ENCODE results near the gene PGM1.
"Not testable (repeated sequence)": the region's sequence is repeated elsewhere in the genome, so short reads cannot be mapped to it uniquely, and the experiment has no call there.

The PGM1 gene

DNA sequence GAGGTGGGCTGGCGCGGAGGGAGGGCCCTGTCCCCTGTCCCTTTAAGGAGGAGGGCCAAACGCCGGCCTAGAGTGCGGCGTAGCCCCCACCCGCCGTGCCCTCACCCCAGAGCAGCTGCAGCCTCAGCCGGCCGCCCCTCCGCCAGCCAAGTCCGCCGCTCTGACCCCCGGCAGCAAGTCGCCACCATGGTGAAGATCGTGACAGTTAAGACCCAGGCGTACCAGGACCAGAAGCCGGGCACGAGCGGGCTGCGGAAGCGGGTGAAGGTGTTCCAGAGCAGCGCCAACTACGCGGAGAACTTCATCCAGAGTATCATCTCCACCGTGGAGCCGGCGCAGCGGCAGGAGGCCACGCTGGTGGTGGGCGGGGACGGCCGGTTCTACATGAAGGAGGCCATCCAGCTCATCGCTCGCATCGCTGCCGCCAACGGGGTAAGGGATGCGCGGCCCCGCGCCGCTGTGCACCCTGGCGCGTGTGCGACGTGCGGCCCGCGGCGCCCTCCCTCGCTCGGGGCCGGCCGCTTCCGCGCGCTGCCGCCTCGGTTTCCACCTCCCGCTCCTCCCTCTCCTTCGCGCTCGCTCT is at the start of gene PGM1:
Gene PGM1, plus strand, starts transcription at position 109 of the 583 bp plus-strand sequence. Its CDS starts 78 bp downstream, at position 187.
- peak; percentile 42 to 71 (median 54) for DNase-seq

DNA sequence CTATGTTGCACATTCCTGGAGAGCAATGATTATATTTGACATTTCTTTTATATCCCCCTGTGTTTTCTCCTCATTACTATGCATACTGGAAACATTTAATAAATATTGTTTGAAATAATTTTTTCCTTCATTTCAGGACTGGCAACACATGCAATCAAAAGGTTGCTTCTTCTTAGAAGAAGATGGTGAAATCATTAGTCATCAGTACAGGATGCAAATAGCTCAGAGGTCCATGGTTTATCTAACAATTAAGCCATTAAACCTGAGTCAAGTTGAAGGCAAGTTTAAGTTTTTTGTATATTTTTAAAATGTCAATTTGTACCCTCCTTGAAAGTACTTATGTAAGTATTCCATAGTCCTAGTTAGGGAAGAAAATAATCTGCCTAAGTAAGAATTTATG is 47.4 kb upstream of the PGM1 start:
- DNase-seq, result no peak

DNA sequence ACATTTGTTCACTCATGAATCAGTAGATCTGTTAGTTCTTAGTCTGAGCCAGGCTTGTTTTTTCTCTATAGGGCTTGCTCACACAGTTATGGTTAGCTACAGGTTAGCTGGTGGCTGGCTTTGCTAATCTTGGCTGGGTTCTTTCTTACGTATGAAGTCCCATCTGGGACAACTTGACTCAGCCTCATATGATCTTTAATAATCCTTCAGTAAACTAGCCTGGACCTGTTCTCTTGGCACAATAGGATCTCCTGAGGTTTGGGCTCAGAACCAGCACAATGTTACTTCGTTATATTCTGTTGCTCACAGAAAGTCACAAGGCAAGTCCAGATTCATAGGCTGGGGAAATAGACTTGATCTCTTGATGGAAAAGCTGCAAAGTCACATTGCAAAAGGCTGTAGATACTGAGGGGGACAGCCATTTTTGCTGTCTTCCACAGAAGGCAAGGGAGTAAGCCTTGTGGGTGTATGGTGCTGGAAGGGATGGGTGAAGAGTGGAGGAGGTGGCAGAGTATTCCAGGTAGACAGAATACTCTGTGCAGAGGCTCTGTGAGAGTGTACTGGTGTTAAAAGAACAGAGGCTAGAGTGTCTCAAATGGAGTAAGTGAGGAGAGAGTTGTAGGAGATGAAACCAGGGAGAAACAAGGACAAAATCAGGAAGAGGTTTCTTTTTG is 45.5 kb upstream of the PGM1 start:
- no peak for DNase-seq

DNA sequence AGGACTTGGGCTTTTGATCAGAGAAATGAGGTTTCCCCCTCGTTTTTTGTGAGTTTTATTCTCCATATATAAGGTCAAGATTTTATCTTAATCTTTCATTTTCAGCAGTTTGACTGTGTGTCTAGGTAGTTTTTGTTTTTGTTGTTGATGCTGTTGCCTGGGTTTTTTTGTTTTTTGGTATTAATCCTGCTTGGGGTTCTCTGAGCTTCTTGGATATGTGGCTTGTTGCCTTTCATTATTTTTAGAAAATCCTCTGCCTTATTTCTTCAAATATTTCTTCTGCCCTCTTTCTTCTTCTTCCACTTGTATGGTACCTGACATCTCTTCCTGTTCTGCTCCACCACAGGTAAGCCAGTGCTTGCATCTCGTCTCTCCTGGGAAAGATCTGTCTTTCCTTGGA is 44.9 kb upstream of the PGM1 start:
- DNase-seq, result no peak

DNA sequence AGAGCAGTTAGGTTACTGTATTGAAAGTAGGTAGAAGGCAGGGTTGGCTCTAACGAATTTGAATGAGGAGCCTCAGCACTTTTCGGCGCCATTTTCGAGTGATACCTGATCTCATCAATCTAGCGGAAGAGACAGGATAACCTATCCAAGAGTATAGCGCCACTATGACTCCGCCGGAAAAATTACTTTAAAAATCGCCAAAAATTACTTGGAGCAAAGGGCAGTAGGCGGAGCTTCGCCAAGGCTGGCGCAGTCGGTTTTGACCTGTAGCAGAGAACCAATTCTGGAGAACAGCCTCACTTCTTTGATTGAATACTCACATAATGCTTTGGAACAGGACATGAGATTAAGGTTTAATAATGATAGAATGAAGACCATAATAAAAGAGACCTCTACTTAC is 44.3 kb upstream of the PGM1 start:
- no peak for DNase-seq

DNA sequence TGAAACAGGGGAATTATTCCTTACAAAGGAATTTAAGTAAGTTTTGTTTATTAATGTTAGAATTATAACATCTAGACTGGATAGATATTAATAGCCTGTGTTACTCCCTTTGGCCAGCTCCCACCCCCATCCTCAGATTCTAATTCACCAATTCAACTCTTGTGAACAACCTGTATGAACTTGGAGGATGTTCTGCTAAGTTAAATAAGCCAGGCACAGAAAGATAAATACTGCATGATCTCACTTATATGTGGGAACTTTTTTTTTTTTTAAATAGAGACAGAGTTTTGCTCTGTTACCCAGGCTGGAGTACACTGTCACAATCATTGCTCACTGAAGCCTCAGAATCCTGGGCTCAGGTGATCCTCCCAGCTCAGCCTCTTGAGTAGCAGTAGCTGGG is 37.7 kb upstream of the PGM1 start:
- DNase-seq, result no peak

DNA sequence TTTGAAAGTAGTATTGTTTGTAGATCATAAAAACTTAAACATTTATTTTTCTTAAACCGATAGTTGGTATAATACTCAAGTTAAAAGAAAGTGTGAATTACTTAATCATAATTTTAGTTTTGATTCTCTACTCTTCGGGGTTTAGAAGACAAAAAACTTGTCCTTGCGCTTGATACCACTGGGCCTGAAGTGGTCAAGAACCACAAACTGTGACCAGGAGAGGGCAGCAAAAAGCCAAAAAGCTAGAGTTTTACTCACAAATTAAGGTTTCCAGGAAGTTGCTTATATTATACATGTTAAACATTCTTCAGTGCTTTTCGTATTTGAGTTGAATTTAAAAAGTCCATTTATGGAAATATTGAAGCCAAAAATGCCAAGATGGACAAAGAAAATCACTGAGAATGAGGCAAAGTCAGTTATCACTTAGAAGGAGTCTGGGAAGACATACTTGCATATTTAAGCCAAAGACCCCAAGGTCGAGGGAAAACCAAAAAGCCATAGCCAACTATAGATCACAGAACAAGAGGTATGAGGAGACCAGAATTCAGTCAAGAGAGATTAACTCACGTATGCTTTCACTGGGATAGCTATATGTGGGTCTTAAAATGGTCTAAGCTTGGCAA is 35.7 kb upstream of the PGM1 start:
- DNase-seq, result no peak

DNA sequence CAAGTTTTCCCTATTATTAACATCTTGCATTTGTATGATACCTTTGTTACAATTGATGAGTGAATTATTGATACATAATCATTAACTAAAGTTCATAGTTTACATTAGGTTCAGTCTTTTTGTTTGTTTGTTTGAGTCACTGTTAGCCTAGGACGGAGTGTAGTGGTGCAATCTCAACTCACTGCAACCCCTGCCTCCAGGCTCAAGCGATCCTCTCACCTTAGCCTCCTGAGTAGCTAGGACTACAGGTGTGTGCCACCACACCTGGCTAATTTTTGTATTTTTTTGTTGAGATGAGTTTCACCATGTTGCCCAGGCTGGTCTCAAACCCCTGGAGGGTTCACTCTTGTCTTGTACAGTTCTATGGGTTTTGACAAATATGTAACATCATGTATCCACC is 33.9 kb upstream of the PGM1 start:
- DNase-seq, result no peak

DNA sequence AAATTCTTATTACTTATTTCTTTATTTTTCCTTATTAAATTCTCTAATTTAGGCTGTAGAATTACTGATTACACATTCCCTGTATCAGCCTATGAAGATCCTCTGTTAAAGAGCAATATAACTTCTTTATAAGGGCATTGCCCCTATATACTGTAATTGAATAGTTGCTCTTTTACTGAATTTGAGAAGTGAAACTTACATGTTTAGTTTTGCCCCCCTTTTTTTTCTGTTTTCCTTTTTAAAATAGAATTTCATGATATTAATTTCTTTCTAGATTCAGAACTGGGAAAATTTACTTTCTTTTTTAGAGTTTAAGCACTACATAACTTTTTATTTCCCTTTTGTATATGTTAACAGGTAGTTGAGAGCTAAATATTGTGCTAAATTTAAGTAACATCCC is 29.5 kb upstream of the PGM1 start:
- DNase-seq, result no peak

DNA sequence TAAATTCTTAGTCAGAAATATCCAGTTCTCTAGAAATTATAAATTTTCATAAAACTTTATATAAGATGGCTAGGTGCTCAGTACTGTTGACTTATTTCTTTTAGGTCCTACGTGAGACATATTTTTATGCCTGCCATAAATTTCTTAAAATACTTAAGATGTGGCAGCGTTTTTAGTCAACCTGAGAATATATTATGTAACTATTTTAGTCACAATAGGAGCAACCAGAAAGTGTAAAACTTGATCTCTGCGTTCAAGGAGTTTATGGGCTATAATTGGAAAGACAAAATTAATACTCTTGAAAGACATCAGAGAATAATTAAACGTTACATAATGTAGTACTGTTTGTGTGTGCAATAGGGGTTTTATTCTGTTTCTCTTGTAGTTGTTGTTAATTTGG is 24.1 kb upstream of the PGM1 start:
- no peak for DNase-seq

DNA sequence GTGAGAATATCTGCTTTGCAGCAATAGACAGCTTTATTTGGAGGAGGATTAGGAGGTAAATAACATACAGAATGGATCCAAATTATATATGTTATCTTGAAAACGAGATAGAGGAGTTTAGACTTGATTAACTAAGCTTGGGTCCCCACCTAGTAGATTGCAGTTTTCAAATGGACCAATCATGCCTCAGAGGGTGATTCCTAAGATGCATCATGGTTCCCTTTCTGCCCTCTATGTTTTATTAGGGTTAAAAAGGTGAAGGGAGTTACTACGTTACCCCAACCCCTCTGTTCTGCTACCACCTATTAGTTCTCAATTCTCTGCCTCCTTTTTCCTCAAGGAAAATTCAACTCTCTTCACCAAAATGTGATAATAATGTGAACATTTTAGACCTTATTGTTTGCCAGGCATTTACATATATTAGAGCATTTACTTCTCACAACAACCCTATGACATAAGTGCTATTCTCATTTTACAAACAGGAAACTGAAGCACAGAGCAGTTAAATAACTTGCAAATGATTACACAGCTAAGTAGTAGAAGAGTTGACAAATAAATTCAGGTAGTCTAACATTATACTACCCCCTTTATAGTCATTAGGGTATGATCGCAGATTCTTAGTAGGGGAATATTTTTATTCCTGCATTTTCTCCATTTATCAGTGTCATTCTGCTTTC is 23.4 kb upstream of the PGM1 start:
- no peak for DNase-seq

DNA sequence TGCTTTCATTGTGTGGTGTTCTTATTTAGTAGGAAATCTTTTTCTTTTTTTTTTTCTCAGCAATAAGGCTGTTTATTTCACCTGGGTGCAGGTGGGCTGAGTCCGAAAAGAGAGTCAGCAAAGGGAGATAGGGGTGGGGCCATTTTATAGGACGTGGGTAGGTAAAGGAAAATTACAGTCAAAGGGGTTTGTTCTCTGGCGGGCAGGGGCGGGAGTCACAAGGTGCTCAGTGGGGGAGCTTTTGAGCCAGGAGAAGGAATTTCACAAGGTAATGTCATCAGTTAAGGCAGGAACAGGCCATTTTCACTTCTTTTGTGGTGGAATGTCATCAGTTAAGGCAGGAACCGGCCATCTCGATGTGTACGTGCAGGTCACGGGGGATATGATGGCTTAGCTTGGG is 20.5 kb upstream of the PGM1 start:
- not testable (repeated sequence) for DNase-seq

DNA sequence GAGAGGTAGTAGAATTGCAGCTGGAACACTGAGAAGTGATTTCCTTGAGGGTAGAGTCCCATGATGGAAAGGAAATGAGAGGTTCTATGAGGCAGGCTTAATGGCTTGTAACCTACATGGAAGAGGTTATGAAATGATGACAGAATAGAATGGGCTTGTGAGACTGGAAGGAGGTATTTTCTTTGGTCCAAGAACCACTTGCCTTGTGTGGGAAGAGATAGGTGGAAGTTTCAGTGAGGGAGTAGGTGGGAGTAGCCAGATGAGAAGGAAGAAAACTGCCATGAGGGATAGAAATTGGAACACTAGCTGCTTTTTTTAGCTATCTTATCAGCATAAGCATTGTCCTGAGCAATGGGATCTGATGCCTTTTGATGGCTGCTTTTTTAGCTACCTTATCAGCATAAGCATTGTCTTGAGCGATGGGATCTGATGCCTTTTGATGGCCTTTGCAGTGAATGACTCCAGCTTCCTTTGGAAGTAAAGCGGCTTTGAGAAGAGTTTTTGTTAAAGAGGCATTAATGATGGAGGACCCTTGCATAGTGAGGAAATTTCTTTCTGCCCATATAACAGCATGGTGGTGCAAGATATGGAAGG is 18.9 kb upstream of the PGM1 start:
- not testable (repeated sequence) for DNase-seq

DNA sequence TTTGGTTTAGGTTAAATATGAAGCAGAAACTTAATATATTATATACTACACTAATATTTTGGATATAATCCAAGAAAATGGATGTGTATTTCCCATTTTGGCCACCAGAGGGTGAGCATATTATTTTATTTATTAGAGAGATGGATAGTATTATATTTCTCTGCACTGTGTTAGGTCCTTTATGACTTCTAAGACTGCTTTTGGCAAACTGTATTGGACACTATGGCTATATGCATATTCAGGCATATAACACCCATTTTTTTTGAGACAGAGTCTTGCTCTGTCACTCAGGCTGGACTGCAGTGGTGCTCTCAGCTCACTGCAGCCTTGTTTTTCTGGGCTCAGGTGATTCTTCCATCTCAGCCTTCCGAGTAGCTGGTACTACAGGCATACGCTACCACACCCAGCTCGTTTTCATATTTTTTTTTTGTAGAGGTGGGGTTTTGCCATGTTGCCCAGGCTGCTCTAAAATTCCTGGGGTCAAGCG is 17.8 kb upstream of the PGM1 start:
- DNase-seq, result no peak

DNA sequence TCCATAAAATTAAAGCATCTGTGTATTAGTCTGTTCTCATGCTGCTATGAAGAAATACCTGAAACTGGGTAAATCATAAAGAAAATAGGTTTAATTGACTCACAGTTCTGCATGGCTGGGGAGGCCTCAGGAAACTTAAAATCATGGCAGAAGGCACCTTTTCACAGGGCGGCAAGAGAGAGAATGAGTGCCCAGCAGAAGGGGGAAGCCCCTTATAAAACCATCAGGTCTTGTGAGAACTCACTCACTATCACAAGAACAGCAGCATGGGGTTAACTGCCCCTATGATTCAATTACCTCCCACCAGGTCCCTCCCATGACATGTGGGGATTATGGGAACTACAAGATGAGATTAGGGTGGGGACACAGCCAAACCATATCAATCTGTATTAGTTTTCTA is 6.9 kb upstream of the PGM1 start:
- not testable (repeated sequence) for DNase-seq

DNA sequence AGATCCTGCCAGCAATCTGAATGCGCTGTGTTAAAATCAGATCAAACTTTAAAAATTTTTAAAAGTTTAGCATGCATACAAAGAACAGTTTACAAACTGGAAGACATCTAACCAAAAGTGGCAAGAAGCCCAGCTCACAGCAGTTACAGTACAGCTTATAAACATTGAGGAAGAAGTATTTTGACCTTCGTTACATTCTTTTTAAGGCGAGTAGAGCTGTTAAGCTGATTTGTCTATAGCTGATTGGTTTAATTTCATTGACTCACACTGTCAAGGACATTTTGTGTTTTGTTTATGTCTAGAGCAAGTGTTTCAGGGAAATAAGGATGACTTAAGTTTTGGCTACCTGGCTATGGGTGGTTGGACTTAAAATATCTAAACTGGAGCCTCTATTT is 3.0 kb upstream of the PGM1 start:
- no peak for DNase-seq

DNA sequence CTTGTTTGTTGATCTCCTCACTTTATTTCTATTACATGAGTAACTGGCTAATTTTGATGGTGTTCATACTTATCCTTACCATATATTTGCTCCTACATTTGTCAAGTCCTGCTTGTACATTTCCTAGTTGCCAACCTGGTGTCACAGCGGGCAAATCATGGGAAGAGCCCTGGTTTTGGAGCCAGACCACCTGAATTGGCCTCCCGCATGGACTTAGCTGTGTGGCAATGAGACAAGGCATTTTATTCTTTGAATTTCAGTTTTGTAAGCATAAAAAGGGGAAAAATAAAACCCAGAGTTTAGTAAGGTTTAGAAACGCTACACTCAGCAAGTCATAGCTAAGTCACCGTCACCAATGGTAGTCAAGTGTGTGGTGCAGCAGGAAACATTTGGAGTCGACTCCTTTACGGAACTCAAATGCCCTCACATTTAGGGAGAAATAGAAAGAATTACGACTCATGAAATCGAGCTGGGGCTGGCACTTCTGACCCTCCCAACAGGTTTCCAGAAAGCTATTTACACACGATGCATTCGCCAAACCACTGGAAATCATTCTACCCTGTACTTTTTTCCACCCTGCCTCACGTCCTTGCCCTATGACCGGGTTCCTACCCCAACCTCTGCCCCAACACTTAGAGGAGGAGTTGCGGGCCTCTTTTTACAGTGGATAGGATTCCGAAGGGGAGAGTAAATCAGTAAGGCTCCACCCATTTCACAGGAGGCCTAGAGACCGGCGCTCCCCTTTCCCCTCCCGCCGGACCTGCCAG is 492 bp upstream of the PGM1 start:
- no peak for DNase-seq

DNA sequence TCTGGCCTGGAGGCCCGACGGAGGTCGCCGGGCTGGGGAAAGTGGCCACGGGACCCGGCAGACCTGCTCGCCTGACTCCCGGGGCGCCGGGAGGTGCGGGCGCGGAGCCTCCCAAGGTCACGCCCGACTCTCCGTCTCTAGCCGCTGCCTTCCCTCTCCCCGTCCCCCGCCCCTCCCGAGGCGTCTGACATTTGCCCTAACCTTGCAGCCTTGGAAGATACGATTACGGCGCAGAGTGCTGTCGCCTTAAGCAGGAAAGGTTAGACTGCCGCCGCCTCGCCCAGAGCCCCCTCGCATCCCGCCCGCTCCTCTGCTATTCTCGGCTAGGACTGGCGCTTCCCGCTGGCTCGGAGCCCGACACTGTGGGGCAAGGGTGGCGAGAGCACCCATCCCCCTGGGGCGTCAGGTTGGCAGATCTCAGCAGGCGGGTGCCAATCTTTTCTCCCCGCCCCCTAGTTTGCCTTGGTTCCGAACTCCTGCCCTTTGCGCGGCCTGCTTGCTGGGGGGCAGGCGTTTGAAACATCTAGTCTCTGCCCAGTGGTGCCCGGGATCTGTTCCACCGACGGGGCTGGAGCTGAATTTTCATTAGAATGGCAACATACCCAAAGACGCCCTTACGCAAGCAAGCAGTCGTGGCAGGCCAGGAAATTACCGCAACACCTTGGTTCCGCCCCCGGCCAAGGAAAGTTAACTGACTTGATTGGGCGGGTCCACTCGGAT is 835 bp downstream of the PGM1 start:
- DNase-seq, result peak; percentile 37 to 64 (median 50)

DNA sequence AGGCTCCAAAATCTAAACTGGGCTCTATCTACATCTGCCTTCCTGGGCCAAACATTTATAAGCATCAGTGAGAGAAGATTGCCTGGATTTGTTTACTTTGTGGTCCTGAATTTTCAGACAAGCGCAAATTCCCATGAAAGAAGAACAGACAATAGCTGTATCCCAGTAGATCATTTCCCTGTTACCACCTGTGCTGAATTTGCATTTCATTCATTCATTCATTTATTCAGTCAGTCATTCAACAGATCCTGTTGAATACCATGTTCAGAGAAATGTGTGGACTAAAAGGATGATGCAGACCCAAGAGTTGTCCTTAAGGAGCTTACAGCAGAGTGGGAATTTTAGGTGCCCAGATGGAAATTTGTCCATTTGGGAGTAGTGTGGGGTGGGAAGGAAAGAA is 2.2 kb downstream of the PGM1 start:
- DNase-seq, result no peak

DNA sequence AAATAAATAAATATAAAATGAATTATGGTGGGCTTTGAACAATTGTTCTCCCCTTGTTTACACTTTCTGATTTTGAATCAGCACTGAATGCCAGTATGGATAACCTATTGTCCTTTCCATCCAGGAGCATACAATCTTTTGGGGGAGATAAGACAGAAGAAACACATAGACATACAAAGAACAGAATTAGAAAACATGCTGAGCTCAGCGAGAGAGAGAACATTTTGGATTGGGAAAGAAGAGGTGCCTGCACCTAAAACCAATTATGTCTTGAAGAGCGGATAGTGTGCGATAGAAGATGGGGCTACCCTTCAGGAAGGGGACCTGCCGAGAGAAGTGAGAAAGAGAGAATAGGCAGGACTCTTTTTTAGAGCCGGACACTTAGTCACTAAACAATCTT is 6.6 kb downstream of the PGM1 start:
- no peak for DNase-seq

DNA sequence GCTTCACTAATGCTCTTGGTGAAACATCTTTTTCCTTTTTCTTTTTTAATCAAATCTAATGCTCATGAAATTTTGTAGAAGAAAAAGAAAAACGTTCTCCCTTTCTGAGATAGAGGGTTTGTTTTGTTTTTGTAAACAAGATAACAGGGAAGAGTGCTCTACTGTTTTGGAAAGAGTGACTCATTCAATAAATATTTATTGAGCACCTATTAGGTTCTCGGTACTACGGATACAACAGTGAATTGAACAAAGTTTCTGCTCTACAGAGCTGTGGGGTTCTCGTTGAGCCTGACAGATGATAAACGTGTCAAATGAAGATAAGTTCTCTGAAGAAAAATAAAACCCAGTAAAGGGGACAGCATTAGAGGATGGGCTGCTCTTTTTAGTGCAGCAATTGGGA is 7.0 kb downstream of the PGM1 start:
- DNase-seq, result no peak

DNA sequence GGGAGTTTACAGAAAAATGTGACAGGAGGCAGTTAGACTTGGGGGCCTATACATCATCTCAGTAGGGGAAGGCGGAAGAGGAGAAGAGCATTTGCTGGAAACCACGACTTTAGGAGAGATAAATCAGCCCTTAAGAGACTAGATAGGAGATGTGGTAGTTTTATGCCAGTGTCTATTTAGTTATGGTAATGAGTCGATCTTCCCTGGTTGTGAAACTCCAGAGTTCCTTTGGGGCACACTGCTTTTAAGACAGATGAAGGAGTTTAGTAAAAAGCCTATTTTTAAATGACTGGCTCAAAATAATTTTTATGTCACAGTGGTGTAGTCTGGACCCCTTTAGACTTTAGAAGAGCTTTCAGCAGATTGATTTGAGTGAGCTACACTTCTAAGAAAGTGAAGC is 7.8 kb downstream of the PGM1 start:
- no peak for DNase-seq

Measured in activated naive CD4-positive, alpha-beta T cell (primary cell).